Measurements from ENCODE around the gene RITA1.
"Not testable (repeated sequence)": the region's sequence is repeated elsewhere in the genome, so short reads cannot be mapped to it uniquely, and the experiment has no call there.

Gene RITA1

GRCh38 chr12:113138826-113139225, 46.7 kb upstream of the RITA1 start:
- Histone ChIP-seq H3K4me3 (ENCODE audit: severe bottlenecking) (no peak overlapping the region), H3K27ac (ENCODE audit: poor library complexity, severe bottlenecking) (no peak overlapping the region), H3K9me3 (ENCODE audit: severe bottlenecking) (no peaks in the 10 kb centered on the region), H3K36me3 (ENCODE audit: low read depth) (no peaks in the 10 kb centered on the region), H3K27me3 (ENCODE audit: insufficient read depth, poor library complexity, severe bottlenecking) (peaks cover 4% of the 10 kb centered on the region), H3K4me1 (ENCODE audit: insufficient read depth, poor library complexity, severe bottlenecking) (no peaks in the 10 kb centered on the region)
- ATAC-seq (ENCODE audit: low read depth) = no peak
- no peak for TF ChIP-seq CTCF (IDR thresholded peaks at IDR 0.05; ENCODE audit: poor library complexity, severe bottlenecking)
- DNase-seq (ENCODE audit: low spot score) = no peak

GRCh38 chr12:113140706-113141105, 44.8 kb upstream of the RITA1 start:
- Histone ChIP-seq H3K36me3 (ENCODE audit: low read depth) (no peaks in the 10 kb centered on the region), H3K9me3 (ENCODE audit: severe bottlenecking) (no peaks in the 10 kb centered on the region), H3K4me3 (ENCODE audit: severe bottlenecking) (no peak overlapping the region), H3K27ac (ENCODE audit: poor library complexity, severe bottlenecking) (no peak overlapping the region), H3K4me1 (ENCODE audit: insufficient read depth, poor library complexity, severe bottlenecking) (no peaks in the 10 kb centered on the region), H3K27me3 (ENCODE audit: insufficient read depth, poor library complexity, severe bottlenecking) (no peaks in the 10 kb centered on the region)
- DNase-seq (ENCODE audit: low spot score) (no peak), ATAC-seq (ENCODE audit: low read depth) (no peak)
- no peak for TF ChIP-seq CTCF (IDR thresholded peaks at IDR 0.05; ENCODE audit: poor library complexity, severe bottlenecking)

GRCh38 chr12:113141716-113142115, 43.8 kb upstream of the RITA1 start:
- not testable (repeated sequence) for H3K36me3 ChIP-seq (ENCODE audit: low read depth); H3K4me1 ChIP-seq (ENCODE audit: insufficient read depth, poor library complexity, severe bottlenecking); H3K9me3 ChIP-seq (ENCODE audit: severe bottlenecking); H3K27ac ChIP-seq (ENCODE audit: poor library complexity, severe bottlenecking); H3K27me3 ChIP-seq (ENCODE audit: insufficient read depth, poor library complexity, severe bottlenecking); DNase-seq (ENCODE audit: low spot score); H3K4me3 ChIP-seq (ENCODE audit: severe bottlenecking); ATAC-seq (ENCODE audit: low read depth)

- H3K27me3 ChIP-seq (ENCODE audit: insufficient read depth, poor library complexity, severe bottlenecking) = no peaks in the 10 kb centered on the region
- H3K9me3 ChIP-seq (ENCODE audit: severe bottlenecking) = no peaks in the 10 kb centered on the region
- no peaks in the 10 kb centered on the region for H3K4me1 ChIP-seq (ENCODE audit: insufficient read depth, poor library complexity, severe bottlenecking)
- H3K27ac ChIP-seq (ENCODE audit: poor library complexity, severe bottlenecking) = no peak overlapping the region
- H3K4me3 ChIP-seq (ENCODE audit: severe bottlenecking) = no peak overlapping the region
- no peak for TF ChIP-seq CTCF (IDR thresholded peaks at IDR 0.05; ENCODE audit: poor library complexity, severe bottlenecking)
- no peaks in the 10 kb centered on the region for H3K36me3 ChIP-seq (ENCODE audit: low read depth)
- ATAC-seq (ENCODE audit: low read depth) = no peak
- DNase-seq (ENCODE audit: low spot score) = no peak
Observed at GRCh38 chr12:113142173-113142885, 43.2 kb upstream of the RITA1 start.

- Histone ChIP-seq H3K4me3 (ENCODE audit: severe bottlenecking) (no peak overlapping the region), H3K9me3 (ENCODE audit: severe bottlenecking) (no peaks in the 10 kb centered on the region), H3K27ac (ENCODE audit: poor library complexity, severe bottlenecking) (no peak overlapping the region), H3K36me3 (ENCODE audit: low read depth) (no peaks in the 10 kb centered on the region), H3K4me1 (ENCODE audit: insufficient read depth, poor library complexity, severe bottlenecking) (no peaks in the 10 kb centered on the region), H3K27me3 (ENCODE audit: insufficient read depth, poor library complexity, severe bottlenecking) (no peaks in the 10 kb centered on the region)
- ATAC-seq (ENCODE audit: low read depth) = no peak
- no peak for TF ChIP-seq CTCF (IDR thresholded peaks at IDR 0.05; ENCODE audit: poor library complexity, severe bottlenecking)
- DNase-seq (ENCODE audit: low spot score) = no peak
Observed at GRCh38 chr12:113142886-113143332, 42.6 kb upstream of the RITA1 start.
